ENCODE results near the gene TSPEAR.
"Not testable (repeated sequence)": the region's sequence is repeated elsewhere in the genome, so short reads cannot be mapped to it uniquely, and the experiment has no call there.

TSPEAR gene

GRCh38 chr21:44582055-44582454 is 129.3 kb downstream of the TSPEAR start:
- DNase-seq, result no peak

- no peak for DNase-seq
Observed at GRCh38 chr21:44581158-44581557, 130.2 kb downstream of the TSPEAR start.

GRCh38 chr21:44580231-44580821 is 131.0 kb downstream of the TSPEAR start, which contains the start of gene KRTAP10-5:
Gene KRTAP10-5, minus strand, starts transcription at chr21:44580604. Its CDS starts 26 bp downstream, at chr21:44580578.
- DNase-seq, result not testable (repeated sequence)

- no peak for DNase-seq
Observed at GRCh38 chr21:44579833-44580144, 131.6 kb downstream of the TSPEAR start.

GRCh38 chr21:44579056-44579832 is 132.1 kb downstream of the TSPEAR start:
- no peak for DNase-seq

- no peak for DNase-seq
Observed at GRCh38 chr21:44578371-44579055, 132.9 kb downstream of the TSPEAR start.

- DNase-seq, result no peak
Observed at GRCh38 chr21:44576025-44576420, 135.3 kb downstream of the TSPEAR start.

GRCh38 chr21:44575307-44576024 is 135.9 kb downstream of the TSPEAR start:
- no peak for DNase-seq

GRCh38 chr21:44574457-44575306 is 136.7 kb downstream of the TSPEAR start:
- DNase-seq, result no peak

- DNase-seq, result not testable (repeated sequence)
Observed at GRCh38 chr21:44573630-44574456, 137.5 kb downstream of the TSPEAR start, which contains the start of gene KRTAP10-4. Gene KRTAP10-4, plus strand, starts transcription at chr21:44573729. Its CDS starts 30 bp downstream, at chr21:44573759.

- no peak for DNase-seq
Observed at GRCh38 chr21:44572959-44573583, 138.3 kb downstream of the TSPEAR start.

GRCh38 chr21:44571844-44572782 is 139.3 kb downstream of the TSPEAR start:
- DNase-seq, result no peak

- no peak for DNase-seq
Observed at GRCh38 chr21:44571296-44571695, 140.1 kb downstream of the TSPEAR start.

GRCh38 chr21:44569861-44570517 is 141.4 kb downstream of the TSPEAR start:
- no peak for DNase-seq

- no peak for DNase-seq
Observed at GRCh38 chr21:44568667-44569556, 142.5 kb downstream of the TSPEAR start.

- no peak for DNase-seq
Observed at GRCh38 chr21:44568261-44568660, 143.1 kb downstream of the TSPEAR start.

GRCh38 chr21:44567481-44568171 is 143.7 kb downstream of the TSPEAR start:
- no peak for DNase-seq
